NCI-H526 (cell line): ENCODE measurements around the gene SF3B6.

Source experiments
- DNase-seq, 2 experiments: peaks; one replicate each; lab custom pipeline; 2025; lab: John Stamatoyannopoulos, UW

SF3B6 gene

GRCh38 chr2:24019729-24020128 is 56.4 kb downstream of the SF3B6 start:
- no peak for DNase-seq

- DNase-seq: no peak
These were observed 57.9 kb downstream of the SF3B6 start for GRCh38 chr2:24018241-24018640.

GRCh38 chr2:24017711-24018110 is 58.4 kb downstream of the SF3B6 start:
- DNase-seq: no peak
